ENCODE measurements around the gene BRICD5.
A peak's percentile ranks its signal among the peaks of the same experiment; 100 is the strongest.
"Not testable (repeated sequence)": the region's sequence is repeated elsewhere in the genome, so short reads cannot be mapped to it uniquely, and the experiment has no call there.

Gene BRICD5

GRCh38 chr16:2210386-2211365 lies at the start of gene BRICD5:
TSS of gene BRICD5 (minus strand) at chr16:2210863. CDS start at chr16:2210833, 30 bp downstream.
- Histone ChIP-seq H3K4me1 (ENCODE audit: insufficient read depth, low read length) (peaks cover 11% of the 10 kb centered on the region; the same call in 1 of the 2 replicates), H3K9me3 (ENCODE audit: control insufficient read depth, insufficient read depth, low read length) (no peaks in the 10 kb centered on the region), H3K36me3 (ENCODE audit: insufficient read depth, low read length) (0 out of 2 replicates have a peak, but pooled peaks cover 2% of the 10 kb centered on the region), H3K9ac (ENCODE audit: low read depth, low read length) (no peak within 1 kb of the TSS)

- Histone ChIP-seq H3K9ac (ENCODE audit: low read depth, low read length) (no peak overlapping the region), H3K4me1 (ENCODE audit: insufficient read depth, low read length) (no peaks in the 10 kb centered on the region), H3K9me3 (ENCODE audit: control insufficient read depth, insufficient read depth, low read length) (no peaks in the 10 kb centered on the region), H3K36me3 (ENCODE audit: insufficient read depth, low read length) (peaks cover 71% of the 10 kb centered on the region)
Observed at GRCh38 chr16:2260250-2260649, 49.6 kb upstream of the BRICD5 start.

GRCh38 chr16:2258530-2258929 lies 47.9 kb upstream of the BRICD5 start:
- H3K36me3 ChIP-seq (ENCODE audit: insufficient read depth, low read length), result peaks cover 69% of the 10 kb centered on the region
- not testable (repeated sequence) for H3K9me3 ChIP-seq (ENCODE audit: control insufficient read depth, insufficient read depth, low read length); H3K9ac ChIP-seq (ENCODE audit: low read depth, low read length); H3K4me1 ChIP-seq (ENCODE audit: insufficient read depth, low read length)

- H3K36me3 ChIP-seq (ENCODE audit: insufficient read depth, low read length), result peaks cover 61% of the 10 kb centered on the region
- no peaks in the 10 kb centered on the region for H3K4me1 ChIP-seq (ENCODE audit: insufficient read depth, low read length)
- H3K9ac ChIP-seq (ENCODE audit: low read depth, low read length), result no peak overlapping the region
- no peaks in the 10 kb centered on the region for H3K9me3 ChIP-seq (ENCODE audit: control insufficient read depth, insufficient read depth, low read length)
Observed at GRCh38 chr16:2257726-2258125, 47.1 kb upstream of the BRICD5 start.

GRCh38 chr16:2256531-2257140 lies 46.0 kb upstream of the BRICD5 start:
- Histone ChIP-seq H3K36me3 (ENCODE audit: insufficient read depth, low read length) (peaks cover 50% of the 10 kb centered on the region), H3K9ac (ENCODE audit: low read depth, low read length) (no peak overlapping the region)

GRCh38 chr16:2253293-2253692 lies 42.6 kb upstream of the BRICD5 start:
- Histone ChIP-seq H3K9me3 (ENCODE audit: control insufficient read depth, insufficient read depth, low read length) (no peaks in the 10 kb centered on the region), H3K36me3 (ENCODE audit: insufficient read depth, low read length) (peaks cover 29% of the 10 kb centered on the region), H3K4me1 (ENCODE audit: insufficient read depth, low read length) (peaks cover 3% of the 10 kb centered on the region; the same call in 1 of the 2 replicates), H3K9ac (ENCODE audit: low read depth, low read length) (no peak overlapping the region)

More at GRCh38 chr16:2256531-2257140, 46.0 kb upstream of the BRICD5 start:
- peaks cover 3% of the 10 kb centered on the region; the same call in 1 of the 2 replicates for H3K4me1 ChIP-seq (ENCODE audit: insufficient read depth, low read length)
- H3K9me3 ChIP-seq (ENCODE audit: control insufficient read depth, insufficient read depth, low read length), result no peaks in the 10 kb centered on the region

GRCh38 chr16:2252806-2253148 lies 42.1 kb upstream of the BRICD5 start:
- H3K9me3 ChIP-seq (ENCODE audit: control insufficient read depth, insufficient read depth, low read length), result no peaks in the 10 kb centered on the region
- H3K4me1 ChIP-seq (ENCODE audit: insufficient read depth, low read length), result peaks cover 3% of the 10 kb centered on the region; the same call in 1 of the 2 replicates
- H3K36me3 ChIP-seq (ENCODE audit: insufficient read depth, low read length), result peaks cover 26% of the 10 kb centered on the region
- H3K9ac ChIP-seq (ENCODE audit: low read depth, low read length), result no peak overlapping the region

GRCh38 chr16:2251296-2252111 lies 40.8 kb upstream of the BRICD5 start, which contains the start of gene ECI1:
TSS of gene ECI1 (minus strand) at chr16:2251587. CDS start at chr16:2251566, 21 bp downstream.
- H3K9ac ChIP-seq (ENCODE audit: low read depth, low read length), result peak within 1 kb of the TSS; percentile 89
- peaks cover 3% of the 10 kb centered on the region; the same call in 1 of the 2 replicates for H3K4me1 ChIP-seq (ENCODE audit: insufficient read depth, low read length)
- no peaks in the 10 kb centered on the region for H3K9me3 ChIP-seq (ENCODE audit: control insufficient read depth, insufficient read depth, low read length)
- H3K36me3 ChIP-seq (ENCODE audit: insufficient read depth, low read length), result peaks cover 18% of the 10 kb centered on the region

GRCh38 chr16:2250652-2251295 lies 40.1 kb upstream of the BRICD5 start:
- H3K9me3 ChIP-seq (ENCODE audit: control insufficient read depth, insufficient read depth, low read length), result no peaks in the 10 kb centered on the region
- peak overlapping the region; percentile 89 for H3K9ac ChIP-seq (ENCODE audit: low read depth, low read length)
- H3K4me1 ChIP-seq (ENCODE audit: insufficient read depth, low read length), result peaks cover 3% of the 10 kb centered on the region; the same call in 1 of the 2 replicates
- H3K36me3 ChIP-seq (ENCODE audit: insufficient read depth, low read length), result peaks cover 18% of the 10 kb centered on the region

GRCh38 chr16:2246301-2246885 lies 35.7 kb upstream of the BRICD5 start:
- Histone ChIP-seq H3K36me3 (ENCODE audit: insufficient read depth, low read length) (peaks cover 15% of the 10 kb centered on the region; the same call in 1 of the 2 replicates), H3K9ac (ENCODE audit: low read depth, low read length) (no peak overlapping the region), H3K4me1 (ENCODE audit: insufficient read depth, low read length) (no peaks in the 10 kb centered on the region; the same call in 1 of the 2 replicates), H3K9me3 (ENCODE audit: control insufficient read depth, insufficient read depth, low read length) (no peaks in the 10 kb centered on the region)

- no peaks in the 10 kb centered on the region for H3K9me3 ChIP-seq (ENCODE audit: control insufficient read depth, insufficient read depth, low read length)
- H3K9ac ChIP-seq (ENCODE audit: low read depth, low read length), result no peak overlapping the region
- no peaks in the 10 kb centered on the region; the same call in 1 of the 2 replicates for H3K4me1 ChIP-seq (ENCODE audit: insufficient read depth, low read length)
- peaks cover 15% of the 10 kb centered on the region; the same call in 1 of the 2 replicates for H3K36me3 ChIP-seq (ENCODE audit: insufficient read depth, low read length)
Observed at GRCh38 chr16:2244926-2245795, 34.5 kb upstream of the BRICD5 start.

GRCh38 chr16:2244301-2244700 lies 33.6 kb upstream of the BRICD5 start:
- peaks cover 15% of the 10 kb centered on the region; the same call in 1 of the 2 replicates for H3K36me3 ChIP-seq (ENCODE audit: insufficient read depth, low read length)
- H3K9ac ChIP-seq (ENCODE audit: low read depth, low read length), result no peak overlapping the region
- H3K4me1 ChIP-seq (ENCODE audit: insufficient read depth, low read length), result no peaks in the 10 kb centered on the region
- no peaks in the 10 kb centered on the region for H3K9me3 ChIP-seq (ENCODE audit: control insufficient read depth, insufficient read depth, low read length)
